ENCODE results near the gene TAS1R3. TPM values are rescaled to one million over a fixed set of nuclear protein-coding genes. Genes with fewer than 3 reads are reported as not detected.

TAS1R3 gene
- total and polyA plus RNA-seq, 10 of the 15 experiments (the other 5 are each of a cell fraction or from before 2014, with no cell fraction given), result 0.04 to 0.51 (median 0.08) TPM; not detected in 3

DNA sequence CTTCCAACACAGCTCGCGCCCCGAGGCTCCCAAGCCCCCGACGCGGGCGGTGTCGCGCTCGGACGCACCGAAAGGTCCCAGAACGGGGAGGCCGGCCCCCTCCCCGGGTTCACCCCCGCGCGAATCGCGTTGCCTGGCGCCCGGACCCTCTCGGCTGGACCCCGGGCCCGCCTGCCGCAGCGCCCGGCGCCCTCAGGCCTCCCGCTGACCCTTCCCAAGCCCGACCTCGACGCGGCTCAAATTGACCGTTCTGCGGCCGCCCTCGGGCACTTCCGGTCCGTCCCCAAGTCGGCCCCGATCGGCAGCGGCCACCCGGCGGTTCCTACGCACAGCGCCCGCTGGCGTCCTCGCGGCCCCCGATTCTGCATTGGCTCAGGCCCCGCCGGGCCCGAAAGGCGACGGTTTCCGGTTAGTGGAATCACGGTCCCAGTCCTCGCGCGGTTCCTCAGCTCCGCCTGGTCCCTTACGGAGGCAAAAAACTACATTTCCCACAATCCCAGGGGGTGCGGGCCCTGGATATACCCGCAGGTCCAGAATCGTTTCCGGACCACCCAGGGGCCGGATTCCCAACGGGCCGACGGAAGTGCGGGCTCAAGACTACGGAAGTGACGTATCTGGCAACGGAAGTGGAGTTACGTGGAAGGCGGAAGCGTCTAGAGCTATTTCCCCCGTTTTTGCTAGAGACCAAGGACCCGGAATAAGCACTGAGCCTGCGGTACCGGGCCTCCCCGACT lies 44.0 kb downstream of the TAS1R3 start, which contains the start of gene AURKAIP1 (continued):
- TF ChIP-seq, protein P1, sequence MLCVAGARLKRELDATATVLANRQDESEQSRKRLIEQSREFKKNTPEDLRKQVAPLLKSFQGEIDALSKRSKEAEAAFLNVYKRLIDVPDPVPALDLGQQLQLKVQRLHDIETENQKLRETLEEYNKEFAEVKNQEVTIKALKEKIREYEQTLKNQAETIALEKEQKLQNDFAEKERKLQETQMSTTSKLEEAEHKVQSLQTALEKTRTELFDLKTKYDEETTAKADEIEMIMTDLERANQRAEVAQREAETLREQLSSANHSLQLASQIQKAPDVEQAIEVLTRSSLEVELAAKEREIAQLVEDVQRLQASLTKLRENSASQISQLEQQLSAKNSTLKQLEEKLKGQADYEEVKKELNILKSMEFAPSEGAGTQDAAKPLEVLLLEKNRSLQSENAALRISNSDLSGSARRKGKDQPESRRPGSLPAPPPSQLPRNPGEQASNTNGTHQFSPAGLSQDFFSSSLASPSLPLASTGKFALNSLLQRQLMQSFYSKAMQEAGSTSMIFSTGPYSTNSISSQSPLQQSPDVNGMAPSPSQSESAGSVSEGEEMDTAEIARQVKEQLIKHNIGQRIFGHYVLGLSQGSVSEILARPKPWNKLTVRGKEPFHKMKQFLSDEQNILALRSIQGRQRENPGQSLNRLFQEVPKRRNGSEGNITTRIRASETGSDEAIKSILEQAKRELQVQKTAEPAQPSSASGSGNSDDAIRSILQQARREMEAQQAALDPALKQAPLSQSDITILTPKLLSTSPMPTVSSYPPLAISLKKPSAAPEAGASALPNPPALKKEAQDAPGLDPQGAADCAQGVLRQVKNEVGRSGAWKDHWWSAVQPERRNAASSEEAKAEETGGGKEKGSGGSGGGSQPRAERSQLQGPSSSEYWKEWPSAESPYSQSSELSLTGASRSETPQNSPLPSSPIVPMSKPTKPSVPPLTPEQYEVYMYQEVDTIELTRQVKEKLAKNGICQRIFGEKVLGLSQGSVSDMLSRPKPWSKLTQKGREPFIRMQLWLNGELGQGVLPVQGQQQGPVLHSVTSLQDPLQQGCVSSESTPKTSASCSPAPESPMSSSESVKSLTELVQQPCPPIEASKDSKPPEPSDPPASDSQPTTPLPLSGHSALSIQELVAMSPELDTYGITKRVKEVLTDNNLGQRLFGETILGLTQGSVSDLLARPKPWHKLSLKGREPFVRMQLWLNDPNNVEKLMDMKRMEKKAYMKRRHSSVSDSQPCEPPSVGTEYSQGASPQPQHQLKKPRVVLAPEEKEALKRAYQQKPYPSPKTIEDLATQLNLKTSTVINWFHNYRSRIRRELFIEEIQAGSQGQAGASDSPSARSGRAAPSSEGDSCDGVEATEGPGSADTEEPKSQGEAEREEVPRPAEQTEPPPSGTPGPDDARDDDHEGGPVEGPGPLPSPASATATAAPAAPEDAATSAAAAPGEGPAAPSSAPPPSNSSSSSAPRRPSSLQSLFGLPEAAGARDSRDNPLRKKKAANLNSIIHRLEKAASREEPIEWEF (IDR thresholded peaks at IDR 0.05; ENCODE audit: insufficient replicate concordance, low read depth, low read length), result no peak
- TF ChIP-seq KDM1A (IDR thresholded peaks at IDR 0.05; ENCODE audit: borderline replicate concordance) (no peak), CEBPB (IDR thresholded peaks at IDR 0.05; ENCODE audit: borderline replicate concordance in 1 of 2, low read depth in 2 of 2, low read length in 2 of 2) (no peak), JUNB (IDR thresholded peaks at IDR 0.05) (no peak), CREM (IDR thresholded peaks at IDR 0.05; ENCODE audit: low read depth) (peak; percentile 96), BHLHE40 (IDR thresholded peaks at IDR 0.05; ENCODE audit: borderline replicate concordance in 1 of 2, low read depth in 2 of 2, low read length in 1 of 2) (peak; percentile 67 to 80; a peak in 2 of 4 replicates), BRCA1 (IDR thresholded peaks at IDR 0.05; ENCODE audit: low read depth, low read length) (peak; percentile 85), MTA2 (IDR thresholded peaks at IDR 0.05; ENCODE audit: low read depth) (peak; percentile 77), TARDBP (IDR thresholded peaks at IDR 0.05; ENCODE audit: borderline replicate concordance) (peak; percentile 82), KAT2A (conservative IDR thresholded peaks at IDR 0.05; ENCODE audit: control insufficient read depth, low read depth, low read length) (no peak), MYB (IDR thresholded peaks at IDR 0.05; ENCODE audit: borderline replicate concordance, low read depth, low read length) (0 out of 2 replicates have a peak, but pooled peaks have one; percentile 59), YY1 (IDR thresholded peaks at IDR 0.05; ENCODE audit: low read depth, low read length) (peak; percentile 90)
- TF ChIP-seq, protein P2, sequence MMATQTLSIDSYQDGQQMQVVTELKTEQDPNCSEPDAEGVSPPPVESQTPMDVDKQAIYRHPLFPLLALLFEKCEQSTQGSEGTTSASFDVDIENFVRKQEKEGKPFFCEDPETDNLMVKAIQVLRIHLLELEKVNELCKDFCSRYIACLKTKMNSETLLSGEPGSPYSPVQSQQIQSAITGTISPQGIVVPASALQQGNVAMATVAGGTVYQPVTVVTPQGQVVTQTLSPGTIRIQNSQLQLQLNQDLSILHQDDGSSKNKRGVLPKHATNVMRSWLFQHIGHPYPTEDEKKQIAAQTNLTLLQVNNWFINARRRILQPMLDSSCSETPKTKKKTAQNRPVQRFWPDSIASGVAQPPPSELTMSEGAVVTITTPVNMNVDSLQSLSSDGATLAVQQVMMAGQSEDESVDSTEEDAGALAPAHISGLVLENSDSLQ (IDR thresholded peaks at IDR 0.05), result peak; percentile 73
- TF ChIP-seq, protein P3, sequence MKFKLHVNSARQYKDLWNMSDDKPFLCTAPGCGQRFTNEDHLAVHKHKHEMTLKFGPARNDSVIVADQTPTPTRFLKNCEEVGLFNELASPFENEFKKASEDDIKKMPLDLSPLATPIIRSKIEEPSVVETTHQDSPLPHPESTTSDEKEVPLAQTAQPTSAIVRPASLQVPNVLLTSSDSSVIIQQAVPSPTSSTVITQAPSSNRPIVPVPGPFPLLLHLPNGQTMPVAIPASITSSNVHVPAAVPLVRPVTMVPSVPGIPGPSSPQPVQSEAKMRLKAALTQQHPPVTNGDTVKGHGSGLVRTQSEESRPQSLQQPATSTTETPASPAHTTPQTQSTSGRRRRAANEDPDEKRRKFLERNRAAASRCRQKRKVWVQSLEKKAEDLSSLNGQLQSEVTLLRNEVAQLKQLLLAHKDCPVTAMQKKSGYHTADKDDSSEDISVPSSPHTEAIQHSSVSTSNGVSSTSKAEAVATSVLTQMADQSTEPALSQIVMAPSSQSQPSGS (IDR thresholded peaks at IDR 0.05; ENCODE audit: low read length), result no peak
- TF ChIP-seq, protein P4, sequence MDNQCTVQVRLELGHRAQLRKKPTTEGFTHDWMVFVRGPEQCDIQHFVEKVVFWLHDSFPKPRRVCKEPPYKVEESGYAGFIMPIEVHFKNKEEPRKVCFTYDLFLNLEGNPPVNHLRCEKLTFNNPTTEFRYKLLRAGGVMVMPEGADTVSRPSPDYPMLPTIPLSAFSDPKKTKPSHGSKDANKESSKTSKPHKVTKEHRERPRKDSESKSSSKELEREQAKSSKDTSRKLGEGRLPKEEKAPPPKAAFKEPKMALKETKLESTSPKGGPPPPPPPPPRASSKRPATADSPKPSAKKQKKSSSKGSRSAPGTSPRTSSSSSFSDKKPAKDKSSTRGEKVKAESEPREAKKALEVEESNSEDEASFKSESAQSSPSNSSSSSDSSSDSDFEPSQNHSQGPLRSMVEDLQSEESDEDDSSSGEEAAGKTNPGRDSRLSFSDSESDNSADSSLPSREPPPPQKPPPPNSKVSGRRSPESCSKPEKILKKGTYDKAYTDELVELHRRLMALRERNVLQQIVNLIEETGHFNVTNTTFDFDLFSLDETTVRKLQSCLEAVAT (IDR thresholded peaks at IDR 0.05), result no peak
- TF ChIP-seq, protein P5, sequence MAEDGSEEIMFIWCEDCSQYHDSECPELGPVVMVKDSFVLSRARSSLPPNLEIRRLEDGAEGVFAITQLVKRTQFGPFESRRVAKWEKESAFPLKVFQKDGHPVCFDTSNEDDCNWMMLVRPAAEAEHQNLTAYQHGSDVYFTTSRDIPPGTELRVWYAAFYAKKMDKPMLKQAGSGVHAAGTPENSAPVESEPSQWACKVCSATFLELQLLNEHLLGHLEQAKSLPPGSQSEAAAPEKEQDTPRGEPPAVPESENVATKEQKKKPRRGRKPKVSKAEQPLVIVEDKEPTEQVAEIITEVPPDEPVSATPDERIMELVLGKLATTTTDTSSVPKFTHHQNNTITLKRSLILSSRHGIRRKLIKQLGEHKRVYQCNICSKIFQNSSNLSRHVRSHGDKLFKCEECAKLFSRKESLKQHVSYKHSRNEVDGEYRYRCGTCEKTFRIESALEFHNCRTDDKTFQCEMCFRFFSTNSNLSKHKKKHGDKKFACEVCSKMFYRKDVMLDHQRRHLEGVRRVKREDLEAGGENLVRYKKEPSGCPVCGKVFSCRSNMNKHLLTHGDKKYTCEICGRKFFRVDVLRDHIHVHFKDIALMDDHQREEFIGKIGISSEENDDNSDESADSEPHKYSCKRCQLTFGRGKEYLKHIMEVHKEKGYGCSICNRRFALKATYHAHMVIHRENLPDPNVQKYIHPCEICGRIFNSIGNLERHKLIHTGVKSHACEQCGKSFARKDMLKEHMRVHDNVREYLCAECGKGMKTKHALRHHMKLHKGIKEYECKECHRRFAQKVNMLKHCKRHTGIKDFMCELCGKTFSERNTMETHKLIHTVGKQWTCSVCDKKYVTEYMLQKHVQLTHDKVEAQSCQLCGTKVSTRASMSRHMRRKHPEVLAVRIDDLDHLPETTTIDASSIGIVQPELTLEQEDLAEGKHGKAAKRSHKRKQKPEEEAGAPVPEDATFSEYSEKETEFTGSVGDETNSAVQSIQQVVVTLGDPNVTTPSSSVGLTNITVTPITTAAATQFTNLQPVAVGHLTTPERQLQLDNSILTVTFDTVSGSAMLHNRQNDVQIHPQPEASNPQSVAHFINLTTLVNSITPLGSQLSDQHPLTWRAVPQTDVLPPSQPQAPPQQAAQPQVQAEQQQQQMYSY (CRISPR knock-in tag; IDR thresholded peaks at IDR 0.05), result no peak

Data from GM12878 (cell line).